Fibroblast of lung (primary cell): Measurements from ENCODE around the gene RASEF. TPM values are rescaled to one million over a fixed set of nuclear protein-coding genes. Genes with fewer than 3 reads are reported as not detected.

Experiments used
- DNase-seq, 2 donors: peaks; one replicate each; pipeline versions ENCODE4 v3.0.0 to v3.0.0-alpha.2; 2010; ENCODE audit warnings: low read depth in 2 of 2
- H2AFZ ChIP-seq: 2 replicates; pipeline ENCODE4 v1.5.1; 2012; ENCODE audit warnings: low read length, control low read depth, inconsistent platforms
- H3K27ac ChIP-seq: 2 replicates; pipeline ENCODE4 v1.5.1; 2011; ENCODE audit warnings: low read length, control low read depth; ENCODE audit not compliant: insufficient read depth
- H3K27me3 ChIP-seq: 2 replicates; pipeline ENCODE4 v1.5.1; 2011; ENCODE audit warnings: mild to moderate bottlenecking, low read length; ENCODE audit not compliant: control insufficient read depth, insufficient read depth
- H3K36me3 ChIP-seq: 2 replicates; pipeline ENCODE4 v1.5.1; 2011; ENCODE audit warnings: low read length; ENCODE audit not compliant: control insufficient read depth, insufficient read depth
- H3K4me1 ChIP-seq: 2 replicates; pipeline ENCODE4 v1.5.1; 2011; ENCODE audit warnings: low read length; ENCODE audit not compliant: control insufficient read depth, insufficient read depth; ENCODE audit errors: extremely low read depth
- H3K4me2 ChIP-seq: 2 replicates; pipeline ENCODE4 v1.5.1; 2011; ENCODE audit warnings: low read length, control low read depth; ENCODE audit not compliant: insufficient read depth; ENCODE audit errors: extremely low read depth
- H3K4me3 ChIP-seq, 4 experiments: fragments of 200-600 bp in 1 of 4; sonication (generic) in 1 of 4; replicated peaks in 1 of 4; 2 replicates each; pipeline ENCODE4 v1.5.1; 2011 to 2016; ENCODE audit warnings: low read length in 4 of 4, low read depth in 3 of 4, mild to moderate bottlenecking in 3 of 4, control low read depth in 2 of 4, inconsistent platforms in 1 of 4, mixed read lengths in 1 of 4; ENCODE audit not compliant: insufficient read depth in 1 of 4; ENCODE audit errors: control extremely low read depth in 1 of 4
- H3K79me2 ChIP-seq: 2 replicates; pipeline ENCODE4 v1.5.1; 2012; ENCODE audit warnings: mild to moderate bottlenecking, low read length, inconsistent platforms; ENCODE audit not compliant: control insufficient read depth, insufficient read depth
- H3K9ac ChIP-seq: 2 replicates; pipeline ENCODE4 v1.5.1; 2011; ENCODE audit warnings: mild to moderate bottlenecking, low read length, control low read depth; ENCODE audit not compliant: insufficient read depth
- H3K9me3 ChIP-seq: 2 replicates; pipeline ENCODE4 v1.5.1; 2012; ENCODE audit warnings: low read depth, low read length; ENCODE audit not compliant: control insufficient read depth, insufficient read depth
- H4K20me1 ChIP-seq: 2 replicates; pipeline ENCODE4 v1.5.1; 2011; ENCODE audit warnings: low read length; ENCODE audit not compliant: control insufficient read depth, insufficient read depth; ENCODE audit errors: extremely low read depth
- EZH2 ChIP-seq: IDR thresholded peaks from 2 replicates; pipeline ENCODE4 v1.5.1; 2012; ENCODE audit warnings: low read length, control low read depth, mild to moderate bottlenecking; ENCODE audit errors: missing control alignments
- polyA plus RNA-seq, 2 donors: library from polyadenylated mRNA; depleted of rRNA in 1 of 2; stranded (reverse) in 1 of 2; unstranded in 1 of 2; fragments of >200 nt; gene quantifications; 2 replicates each; pipeline ENCODE4 v1.2.1, GENCODE V29; 2011 to 2012; ENCODE audit warnings: missing spikeins in 1 of 2
- total RNA-seq: library from RNA; depleted of rRNA; stranded (reverse); fragments of >200 nt; gene quantifications from 2 replicates; pipeline ENCODE4 v1.2.1, GENCODE V29; 2014
- TF ChIP-seq, protein P1 (sequence below), 2 donors: IDR thresholded peaks in 1 of 2; conservative IDR thresholded peaks in 1 of 2; 1 replicate in 1 of 2; 2 replicates in 1 of 2; pipeline ENCODE4 v1.5.1; 2011 to 2012; ENCODE audit warnings: low read length in 2 of 2, control low read depth in 1 of 2, inconsistent platforms in 1 of 2, low read depth in 1 of 2, mild to moderate bottlenecking in 1 of 2

RASEF gene
- total and polyA plus RNA-seq, 2 donors (not counting 1 experiment from before 2014, with no cell fraction given) = 0.28 to 1.2 TPM

DNA sequence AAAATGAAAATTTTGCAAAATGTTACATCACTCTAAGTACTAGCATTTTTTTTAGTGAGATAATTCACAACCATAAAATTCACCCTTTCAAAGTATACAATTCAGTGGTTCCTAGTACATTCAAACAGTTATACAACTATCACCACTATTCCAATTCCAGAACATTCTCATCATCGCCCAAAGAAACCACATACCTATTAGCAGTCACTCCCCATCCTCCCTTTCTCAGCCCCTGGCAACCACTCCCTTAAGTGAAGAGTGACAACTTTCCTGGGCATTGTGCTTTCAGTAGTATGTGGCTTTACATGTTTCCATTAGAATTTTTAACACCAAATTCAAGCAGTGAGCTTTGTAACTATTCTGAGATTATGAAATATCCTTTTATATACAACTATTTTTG is 81.4 kb downstream of the RASEF start:
- Histone ChIP-seq H2AFZ (no peak overlapping the region), H3K4me1 (no peaks in the 10 kb centered on the region), H3K9me3 (no peaks in the 10 kb centered on the region), H3K36me3 (no peaks in the 10 kb centered on the region), H3K4me3 (no peak overlapping the region), H3K4me2 (no peak overlapping the region), H3K27ac (no peak overlapping the region), H3K9ac (no peak overlapping the region), H4K20me1 (no peaks in the 10 kb centered on the region), H3K27me3 (no peaks in the 10 kb centered on the region), H3K79me2 (no peaks in the 10 kb centered on the region)
- DNase-seq = peak in 1 of 2 donors; percentile 53
- TF ChIP-seq, protein P1, sequence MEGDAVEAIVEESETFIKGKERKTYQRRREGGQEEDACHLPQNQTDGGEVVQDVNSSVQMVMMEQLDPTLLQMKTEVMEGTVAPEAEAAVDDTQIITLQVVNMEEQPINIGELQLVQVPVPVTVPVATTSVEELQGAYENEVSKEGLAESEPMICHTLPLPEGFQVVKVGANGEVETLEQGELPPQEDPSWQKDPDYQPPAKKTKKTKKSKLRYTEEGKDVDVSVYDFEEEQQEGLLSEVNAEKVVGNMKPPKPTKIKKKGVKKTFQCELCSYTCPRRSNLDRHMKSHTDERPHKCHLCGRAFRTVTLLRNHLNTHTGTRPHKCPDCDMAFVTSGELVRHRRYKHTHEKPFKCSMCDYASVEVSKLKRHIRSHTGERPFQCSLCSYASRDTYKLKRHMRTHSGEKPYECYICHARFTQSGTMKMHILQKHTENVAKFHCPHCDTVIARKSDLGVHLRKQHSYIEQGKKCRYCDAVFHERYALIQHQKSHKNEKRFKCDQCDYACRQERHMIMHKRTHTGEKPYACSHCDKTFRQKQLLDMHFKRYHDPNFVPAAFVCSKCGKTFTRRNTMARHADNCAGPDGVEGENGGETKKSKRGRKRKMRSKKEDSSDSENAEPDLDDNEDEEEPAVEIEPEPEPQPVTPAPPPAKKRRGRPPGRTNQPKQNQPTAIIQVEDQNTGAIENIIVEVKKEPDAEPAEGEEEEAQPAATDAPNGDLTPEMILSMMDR (conservative IDR thresholded peaks at IDR 0.05 in 1 of 2, IDR thresholded peaks at IDR 0.05 in 1 of 2; ENCODE audit: low read depth in 1 of 2, low read length in 2 of 2) = no peak
- TF ChIP-seq EZH2 = no peak

DNA sequence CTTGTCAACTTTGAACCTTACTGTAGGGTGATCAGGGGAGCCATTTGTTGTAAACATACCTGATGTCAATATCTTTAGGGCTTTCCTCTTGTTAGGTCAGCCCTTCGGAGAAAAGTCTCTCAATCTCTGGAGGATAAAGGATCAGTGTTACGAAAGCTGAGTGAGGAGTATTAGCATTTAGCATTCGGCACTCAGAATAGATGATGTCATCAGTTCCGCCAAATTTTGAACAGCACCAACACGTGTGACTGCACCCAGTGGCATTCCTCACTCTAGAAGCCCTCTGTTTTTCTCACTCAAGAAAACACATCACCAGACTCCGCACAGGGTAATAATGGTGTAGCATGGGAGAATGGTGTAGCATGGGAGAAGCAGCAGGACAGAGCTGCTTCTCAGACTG is 87.8 kb downstream of the RASEF start:
- no peak for DNase-seq
- Histone ChIP-seq H3K4me3 (no peak overlapping the region), H3K4me1 (no peaks in the 10 kb centered on the region), H3K27ac (no peak overlapping the region), H3K79me2 (no peaks in the 10 kb centered on the region), H3K27me3 (no peaks in the 10 kb centered on the region), H3K4me2 (no peak overlapping the region), H2AFZ (no peak overlapping the region), H3K9me3 (no peaks in the 10 kb centered on the region), H3K9ac (no peak overlapping the region), H3K36me3 (no peaks in the 10 kb centered on the region), H4K20me1 (no peaks in the 10 kb centered on the region)
- no peak for TF ChIP-seq EZH2
- TF ChIP-seq, protein P1 (conservative IDR thresholded peaks at IDR 0.05 in 1 of 2, IDR thresholded peaks at IDR 0.05 in 1 of 2; ENCODE audit: low read depth in 1 of 2, low read length in 2 of 2) = no peak

DNA sequence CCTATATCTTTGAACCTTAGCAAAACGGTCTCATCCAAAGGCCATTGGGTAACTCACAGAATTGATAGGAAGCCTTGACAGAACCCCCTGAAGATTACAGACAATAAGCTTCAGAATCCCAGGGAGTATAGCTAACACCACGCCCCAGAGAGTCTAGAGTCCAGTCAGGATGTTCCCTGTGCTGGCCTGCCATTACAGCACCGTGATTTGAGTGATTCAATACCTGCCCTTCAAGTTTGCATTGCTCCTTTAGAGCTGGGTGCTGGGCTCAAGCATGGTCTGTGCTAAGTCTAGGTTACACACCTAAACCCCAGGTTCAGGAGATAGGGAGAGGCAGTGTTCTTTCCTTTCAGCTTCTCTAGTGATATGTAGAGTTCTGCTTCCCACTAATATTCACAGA is 90.5 kb downstream of the RASEF start:
- no peaks in the 10 kb centered on the region for H4K20me1 ChIP-seq

More for the DNA sequence above, 90.5 kb downstream of the RASEF start:
- no peak overlapping the region for H3K9ac ChIP-seq
- no peaks in the 10 kb centered on the region for H3K79me2 ChIP-seq
- DNase-seq = no peak
- no peaks in the 10 kb centered on the region for H3K4me1 ChIP-seq
- H2AFZ ChIP-seq = no peak overlapping the region
- no peaks in the 10 kb centered on the region for H3K27me3 ChIP-seq
- no peaks in the 10 kb centered on the region for H3K36me3 ChIP-seq
- no peak for TF ChIP-seq EZH2
- TF ChIP-seq, protein P1 (conservative IDR thresholded peaks at IDR 0.05 in 1 of 2, IDR thresholded peaks at IDR 0.05 in 1 of 2; ENCODE audit: low read depth in 1 of 2, low read length in 2 of 2) = no peak
- no peaks in the 10 kb centered on the region for H3K9me3 ChIP-seq
- H3K27ac ChIP-seq = no peak overlapping the region
- no peak overlapping the region for H3K4me3 ChIP-seq
- H3K4me2 ChIP-seq = no peak overlapping the region
